AG10803 (cell line): ENCODE results near the gene CASKIN1.
A peak's percentile ranks its signal among the peaks of the same experiment; 100 is the strongest.

Experiments
- DNase-seq: peaks from one replicate; pipeline ENCODE4 v3.0.0; 2010; ENCODE audit warnings: low read depth
- H3K4me3 ChIP-seq: 2 replicates; pipeline ENCODE4 v1.5.1; 2011; ENCODE audit warnings: mild to moderate bottlenecking, low read length, control low read depth
- CTCF ChIP-seq: conservative IDR thresholded peaks from 2 replicates; pipeline ENCODE4 v1.5.1; 2011; ENCODE audit warnings: mild to moderate bottlenecking, low read length, control low read depth, inconsistent platforms

CASKIN1 gene

GRCh38 chr16:2166263-2167067 is 29.9 kb downstream of the CASKIN1 start:
- H3K4me3 ChIP-seq, result no peak overlapping the region
- DNase-seq, result no peak
- TF ChIP-seq CTCF, result no peak

GRCh38 chr16:2165861-2166260 is 30.5 kb downstream of the CASKIN1 start:
- no peak for TF ChIP-seq CTCF
- no peak for DNase-seq

GRCh38 chr16:2163211-2163881 is 33.1 kb downstream of the CASKIN1 start:
- no peak overlapping the region for H3K4me3 ChIP-seq
- no peak for TF ChIP-seq CTCF
- DNase-seq, result no peak

More at GRCh38 chr16:2165861-2166260, 30.5 kb downstream of the CASKIN1 start:
- no peak overlapping the region for H3K4me3 ChIP-seq

- TF ChIP-seq CTCF, result no peak
- H3K4me3 ChIP-seq, result no peak overlapping the region
These were observed 33.7 kb downstream of the CASKIN1 start for GRCh38 chr16:2162676-2163118.

GRCh38 chr16:2161911-2162310 is 34.5 kb downstream of the CASKIN1 start:
- DNase-seq, result no peak
- no peak overlapping the region; the same call in 1 of the 2 replicates for H3K4me3 ChIP-seq
- no peak for TF ChIP-seq CTCF

More at GRCh38 chr16:2162676-2163118, 33.7 kb downstream of the CASKIN1 start:
- DNase-seq, result no peak

- DNase-seq, result peak; percentile 87
- H3K4me3 ChIP-seq, result peak overlapping the region; percentile 29
- no peak for TF ChIP-seq CTCF
These were observed 35.4 kb downstream of the CASKIN1 start for GRCh38 chr16:2160915-2161551.
